Thyroid gland (tissue), 4 donors: Measurements from ENCODE around the gene KRT31. TPM values are rescaled to one million over a fixed set of nuclear protein-coding genes. Genes with fewer than 3 reads are reported as not detected.
"Not testable (repeated sequence)": the region's sequence is repeated elsewhere in the genome, so short reads cannot be mapped to it uniquely, and the experiment has no call there.

Experiments
- DNase-seq, 2 donors: peaks; one replicate each; pipeline ENCODE4 v3.0.0-alpha.2; 2019
- H3K27ac ChIP-seq, 3 donors: fragments of 200-600 bp; sonication (generic); 1 replicate in 2 of 3; 2 replicates in 1 of 3; pipeline ENCODE4 v1.5.1; 2016 to 2019; ENCODE audit warnings: mild to moderate bottlenecking in 1 of 3, moderate library complexity in 1 of 3
- H3K27me3 ChIP-seq: fragments of 200-600 bp; sonication (generic); one replicate; pipeline ENCODE4 v1.5.1; 2019
- H3K36me3 ChIP-seq, 2 donors: fragments of 200-600 bp; sonication (generic); one replicate each; pipeline ENCODE4 v1.5.1; 2016 to 2019
- H3K4me1 ChIP-seq, 2 donors: fragments of 200-600 bp; sonication (generic); one replicate each; pipeline ENCODE4 v1.5.1; 2017 to 2019
- H3K4me3 ChIP-seq, 3 donors: fragments of 200-600 bp; sonication (generic); replicated peaks in 1 of 3; 1 replicate in 2 of 3; 2 replicates in 1 of 3; pipeline ENCODE4 v1.5.1; 2016; ENCODE audit warnings: mild to moderate bottlenecking in 1 of 3
- H3K9me3 ChIP-seq: fragments of 200-600 bp; sonication (generic); one replicate; pipeline ENCODE4 v1.5.1; 2017
- POLR2A ChIP-seq, 2 donors: fragments of 450-650 bp; IDR thresholded peaks; one replicate each; pipeline ENCODE4 v1.6.1; 2017; ENCODE audit warnings: antibody characterized with exemption in 2 of 2, mild to moderate bottlenecking in 2 of 2, moderate library complexity in 1 of 2
- WGBS, 2 donors: methylation state at CpG; one replicate each; pipeline ENCODE4 v1.1.5; 2017; 5-methylcytosine and 5-hydroxymethylcytosine counted together
- intact Hi-C: fragments of 100-400 bp; cut with DNase I; formaldehyde crosslinking; loops from one replicate; pipeline ENCODE4 v1.15.1; 2023
- total RNA-seq, 4 donors: library from RNA; depleted of rRNA; stranded (reverse); fragments of >200 nt; gene quantifications; one replicate each; pipeline ENCODE4 v1.2.3, GENCODE V29; 2016
- TF ChIP-seq, protein P1 (sequence below), 6 experiments: fragments of 200-600 bp in 3 of 6; fragments of 450-650 bp in 3 of 6; sonication (generic) in 3 of 6; IDR thresholded peaks; one replicate each; pipeline ENCODE4 v1.5.1; 2016 to 2019; ENCODE audit warnings: antibody characterized with exemption in 6 of 6, mild to moderate bottlenecking in 2 of 6, inconsistent platforms in 1 of 6, moderate library complexity in 1 of 6

KRT31 gene
- total RNA-seq, 4 donors from 2014 or later: not detected

DNA sequence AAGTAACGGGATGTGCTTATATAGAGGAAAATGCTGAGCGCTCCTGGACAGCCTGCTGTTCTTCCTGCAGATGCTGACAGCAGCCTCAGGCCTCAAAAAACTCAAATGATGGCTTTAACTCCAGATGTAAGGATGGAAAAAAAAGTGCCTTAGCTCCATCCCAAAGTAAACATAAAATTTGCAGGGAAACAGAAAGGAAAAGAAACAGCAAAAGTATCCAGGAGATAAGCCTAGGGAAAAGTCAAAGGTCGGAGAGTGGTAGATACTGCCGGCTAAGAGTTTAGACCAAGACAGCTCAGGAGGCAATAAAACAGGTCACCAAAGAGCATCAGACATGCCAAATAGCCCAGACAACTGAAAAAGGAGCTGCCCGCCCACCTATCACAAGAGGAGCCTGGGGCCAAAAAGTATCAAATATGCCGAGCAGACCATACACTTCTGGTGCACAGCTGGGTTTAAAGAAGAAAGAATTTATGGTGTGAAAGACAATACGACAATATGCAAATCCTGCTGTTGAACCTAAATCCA, 6.9 kb downstream of the KRT31 start:
- no peaks in the 10 kb centered on the region for H3K9me3 ChIP-seq
- 74 to 87% methylated on average over 7 of the region's 7 CpGs for WGBS, 2 donors
- intact Hi-C loops: no loop called here
- no peak for DNase-seq
- no peaks in the 10 kb centered on the region for H3K36me3 ChIP-seq
- no peaks in the 10 kb centered on the region for H3K4me1 ChIP-seq
- no peak for TF ChIP-seq POLR2A (IDR thresholded peaks at IDR 0.05)
- TF ChIP-seq, protein P1, sequence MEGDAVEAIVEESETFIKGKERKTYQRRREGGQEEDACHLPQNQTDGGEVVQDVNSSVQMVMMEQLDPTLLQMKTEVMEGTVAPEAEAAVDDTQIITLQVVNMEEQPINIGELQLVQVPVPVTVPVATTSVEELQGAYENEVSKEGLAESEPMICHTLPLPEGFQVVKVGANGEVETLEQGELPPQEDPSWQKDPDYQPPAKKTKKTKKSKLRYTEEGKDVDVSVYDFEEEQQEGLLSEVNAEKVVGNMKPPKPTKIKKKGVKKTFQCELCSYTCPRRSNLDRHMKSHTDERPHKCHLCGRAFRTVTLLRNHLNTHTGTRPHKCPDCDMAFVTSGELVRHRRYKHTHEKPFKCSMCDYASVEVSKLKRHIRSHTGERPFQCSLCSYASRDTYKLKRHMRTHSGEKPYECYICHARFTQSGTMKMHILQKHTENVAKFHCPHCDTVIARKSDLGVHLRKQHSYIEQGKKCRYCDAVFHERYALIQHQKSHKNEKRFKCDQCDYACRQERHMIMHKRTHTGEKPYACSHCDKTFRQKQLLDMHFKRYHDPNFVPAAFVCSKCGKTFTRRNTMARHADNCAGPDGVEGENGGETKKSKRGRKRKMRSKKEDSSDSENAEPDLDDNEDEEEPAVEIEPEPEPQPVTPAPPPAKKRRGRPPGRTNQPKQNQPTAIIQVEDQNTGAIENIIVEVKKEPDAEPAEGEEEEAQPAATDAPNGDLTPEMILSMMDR (IDR thresholded peaks at IDR 0.05): no peak
- no peaks in the 10 kb centered on the region for H3K27me3 ChIP-seq
- H3K4me3 ChIP-seq: no peak overlapping the region
- no peak overlapping the region for H3K27ac ChIP-seq

DNA sequence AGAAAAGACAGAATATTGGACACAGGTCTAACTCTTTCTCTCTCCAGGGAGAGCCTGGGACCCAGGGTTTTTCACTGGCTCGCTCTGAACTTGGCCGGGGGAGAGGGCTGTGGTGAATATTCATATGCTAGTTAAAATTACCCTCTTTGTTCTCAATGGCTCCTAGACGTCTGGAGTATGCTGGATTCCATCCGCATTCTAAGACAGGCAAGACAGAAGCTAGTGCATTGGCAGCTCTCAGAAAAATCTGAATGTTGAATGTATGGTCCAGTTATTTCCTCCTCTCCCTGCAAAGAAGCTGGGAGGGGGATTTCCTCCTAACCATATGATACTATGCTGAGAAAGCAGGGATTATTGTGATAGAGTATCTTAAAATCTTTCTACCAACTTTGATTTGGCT, 9.7 kb downstream of the KRT31 start:
- Histone ChIP-seq H3K4me1 (no peaks in the 10 kb centered on the region), H3K9me3 (no peaks in the 10 kb centered on the region), H3K27ac (no peak overlapping the region), H3K36me3 (no peaks in the 10 kb centered on the region), H3K27me3 (no peaks in the 10 kb centered on the region), H3K4me3 (no peak overlapping the region)
- WGBS, 2 donors: 67 to 76% methylated on average over 4 of the region's 4 CpGs
- intact Hi-C loops: no loop called here
- TF ChIP-seq, protein P1 (IDR thresholded peaks at IDR 0.05): no peak
- no peak for TF ChIP-seq POLR2A (IDR thresholded peaks at IDR 0.05)
- DNase-seq: no peak

DNA sequence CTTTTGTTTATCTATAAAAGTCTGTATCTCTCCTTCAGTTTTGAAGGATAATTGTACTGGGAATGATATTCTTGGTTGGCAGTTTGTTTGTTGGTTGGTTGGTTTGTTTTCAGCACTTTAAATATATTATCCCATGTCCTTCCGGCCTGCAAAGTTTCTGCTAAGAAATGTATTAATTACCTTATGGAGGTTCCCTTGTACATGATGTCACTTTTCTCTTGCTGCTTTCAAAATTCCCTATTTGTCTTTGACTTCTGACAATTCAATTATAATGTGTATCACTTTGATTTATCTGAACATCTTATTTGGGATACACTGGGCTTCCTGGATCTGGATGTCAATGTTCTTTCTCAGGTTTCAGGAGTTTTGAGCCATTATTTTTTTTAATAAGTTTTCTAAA, 11.2 kb downstream of the KRT31 start:
- TF ChIP-seq POLR2A (IDR thresholded peaks at IDR 0.05): no peak
- TF ChIP-seq, protein P1 (IDR thresholded peaks at IDR 0.05): no peak
- Histone ChIP-seq H3K27ac (no peak overlapping the region), H3K27me3 (no peaks in the 10 kb centered on the region), H3K4me3 (no peak overlapping the region), H3K36me3 (no peaks in the 10 kb centered on the region), H3K9me3 (no peaks in the 10 kb centered on the region), H3K4me1 (no peaks in the 10 kb centered on the region)
- DNase-seq: no peak
- intact Hi-C loops: no loop called here
- 94 to 100% methylated on average over 1 of the region's 1 CpG for WGBS, 2 donors

DNA sequence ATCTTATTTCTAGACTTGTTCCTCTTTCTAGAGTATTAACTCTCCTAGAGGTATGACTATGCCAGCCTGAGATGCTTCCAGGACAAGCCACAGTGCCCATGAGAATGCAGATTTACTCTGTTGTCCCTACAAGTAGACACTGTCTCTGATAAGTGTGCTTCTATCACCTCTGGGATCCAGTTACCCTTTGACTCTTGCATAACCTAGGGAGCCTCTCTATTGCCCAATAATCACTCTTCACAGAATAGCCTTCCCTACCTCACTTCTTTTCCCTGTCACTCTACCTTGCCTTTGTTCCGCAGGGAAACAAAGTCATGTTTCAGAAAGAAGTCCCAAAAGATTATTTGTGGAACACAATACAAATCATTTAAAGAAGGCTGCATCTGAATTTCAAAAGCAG, 13.7 kb downstream of the KRT31 start:
- WGBS, 2 donors: 98 to 100% methylated on average over 1 of the region's 1 CpG
- DNase-seq: no peak
- H3K36me3 ChIP-seq: no peaks in the 10 kb centered on the region
- no peaks in the 10 kb centered on the region for H3K27me3 ChIP-seq
- H3K27ac ChIP-seq: no peak overlapping the region
- intact Hi-C loops: no loop called here
- TF ChIP-seq, protein P1 (IDR thresholded peaks at IDR 0.05): no peak
- TF ChIP-seq POLR2A (IDR thresholded peaks at IDR 0.05): no peak
- no peak overlapping the region for H3K4me3 ChIP-seq
- no peaks in the 10 kb centered on the region for H3K9me3 ChIP-seq
- H3K4me1 ChIP-seq: no peaks in the 10 kb centered on the region

DNA sequence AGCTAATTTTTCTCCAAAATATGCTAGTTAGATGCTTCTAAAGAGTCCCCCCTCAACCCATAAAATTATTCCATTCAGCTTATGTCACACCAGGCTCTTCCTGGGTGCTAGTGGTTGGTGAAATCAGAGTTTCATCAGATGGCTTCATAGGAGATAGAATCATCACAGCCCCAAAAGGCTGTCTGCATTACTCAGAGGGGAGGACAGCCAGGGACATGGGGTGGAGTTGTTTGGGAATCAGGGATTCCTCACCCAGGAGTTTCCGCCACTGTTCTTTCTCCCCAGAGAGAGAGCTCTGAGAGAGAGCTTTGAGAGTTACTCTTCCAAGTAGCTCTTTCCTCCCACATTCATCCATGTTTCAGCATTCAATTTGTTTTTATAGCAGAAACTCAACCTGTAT, 15.0 kb downstream of the KRT31 start:
- no peak for TF ChIP-seq POLR2A (IDR thresholded peaks at IDR 0.05)
- TF ChIP-seq, protein P1 (IDR thresholded peaks at IDR 0.05): no peak
- 83 to 100% methylated on average over 1 of the region's 1 CpG for WGBS, 2 donors

DNA sequence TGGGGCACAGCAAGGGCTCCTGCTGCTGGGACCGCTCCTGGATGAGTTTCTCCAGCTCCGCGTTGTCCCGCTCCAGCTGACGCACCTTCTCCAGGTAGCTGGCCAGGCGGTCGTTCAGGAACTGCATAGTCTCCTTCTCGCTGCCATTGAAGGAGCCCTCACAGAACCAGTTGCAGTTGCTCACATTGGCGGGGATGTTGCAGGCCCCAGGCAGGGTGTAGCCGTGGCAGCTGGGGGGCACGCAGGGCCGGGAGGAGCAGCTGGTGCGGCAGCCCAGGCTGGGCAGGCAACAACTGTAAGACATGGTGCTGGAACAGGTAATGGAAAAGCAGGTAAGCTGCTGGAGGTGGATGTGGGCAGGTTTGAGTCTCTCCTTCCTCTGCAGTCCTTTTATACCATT, 15.5 kb downstream of the KRT31 start, which contains the start of gene KRT34:
KRT34 (minus strand) TSS at position 364 of the 400 bp plus-strand sequence; CDS start at position 304, 60 bp downstream.
- WGBS, 2 donors: 83 to 97% methylated on average over 6 to 11 of the region's 13 CpGs
- H3K27ac ChIP-seq, DNase-seq, H3K4me3 ChIP-seq, intact Hi-C loops, H3K36me3 ChIP-seq, H3K4me1 ChIP-seq, H3K9me3 ChIP-seq, H3K27me3 ChIP-seq: not testable (repeated sequence)

More for the DNA sequence above, 15.0 kb downstream of the KRT31 start:
- no peak overlapping the region for H3K4me3 ChIP-seq
- no peaks in the 10 kb centered on the region for H3K9me3 ChIP-seq
- no peaks in the 10 kb centered on the region for H3K36me3 ChIP-seq
- no peaks in the 10 kb centered on the region for H3K27me3 ChIP-seq
- H3K4me1 ChIP-seq: no peaks in the 10 kb centered on the region
- no peak overlapping the region for H3K27ac ChIP-seq
- intact Hi-C loops: no loop called here
- no peak for DNase-seq

DNA sequence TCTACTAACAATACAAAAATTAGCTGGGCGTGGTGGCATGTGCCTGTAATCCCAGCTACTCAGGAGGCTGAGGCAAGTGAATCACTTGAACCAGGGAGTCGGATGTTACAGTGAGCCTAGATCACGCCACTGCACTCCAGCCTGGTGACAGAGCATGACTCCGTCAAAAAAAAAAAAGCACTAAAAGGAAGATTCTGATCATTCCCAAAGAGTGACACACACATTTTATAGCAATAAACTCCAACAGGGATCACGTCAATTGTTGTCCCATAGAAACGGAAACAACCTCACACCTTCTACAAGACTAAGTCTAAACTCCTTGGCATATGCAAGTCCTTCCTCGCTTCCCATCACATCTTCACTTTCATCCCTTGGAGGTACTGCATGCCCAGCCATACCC, 17.3 kb downstream of the KRT31 start:
- H3K9me3 ChIP-seq, H3K4me3 ChIP-seq, H3K27ac ChIP-seq, intact Hi-C loops, H3K4me1 ChIP-seq, DNase-seq, H3K36me3 ChIP-seq, H3K27me3 ChIP-seq: not testable (repeated sequence)
- 91 to 95% methylated on average over 7 of the region's 7 CpGs for WGBS, 2 donors
